GM21576 (cell line): ENCODE results near the gene SYNE1.
"Not testable (repeated sequence)": the region's sequence is repeated elsewhere in the genome, so short reads cannot be mapped to it uniquely, and the experiment has no call there.

Experiments
- ATAC-seq: cut with Tn5 transposase; IDR thresholded peaks from one replicate; pipeline ENCODE4 v1.9.1; 2021; ENCODE audit warnings: mild to moderate bottlenecking, moderate library complexity; ENCODE audit not compliant: unreplicated experiment

Gene SYNE1

GRCh38 chr6:152160346-152160745 lies 476.8 kb downstream of the SYNE1 start:
- ATAC-seq: peak; percentile 97

GRCh38 chr6:152155792-152156191 lies 481.4 kb downstream of the SYNE1 start:
- ATAC-seq: no peak

GRCh38 chr6:152154559-152155356 lies 482.4 kb downstream of the SYNE1 start:
- no peak for ATAC-seq

GRCh38 chr6:152151920-152152319 lies 485.2 kb downstream of the SYNE1 start:
- no peak for ATAC-seq

- no peak for ATAC-seq
Observed at GRCh38 chr6:152150196-152150595, 487.0 kb downstream of the SYNE1 start.

- ATAC-seq: no peak
Observed at GRCh38 chr6:152148412-152148811, 488.8 kb downstream of the SYNE1 start.

GRCh38 chr6:152147269-152147668 lies 489.9 kb downstream of the SYNE1 start:
- ATAC-seq: no peak

- ATAC-seq: no peak
Observed at GRCh38 chr6:152146385-152146784, 490.8 kb downstream of the SYNE1 start.

- ATAC-seq: no peak
Observed at GRCh38 chr6:152143359-152143758, 493.8 kb downstream of the SYNE1 start.

GRCh38 chr6:152142105-152142504 lies 495.1 kb downstream of the SYNE1 start:
- no peak for ATAC-seq

GRCh38 chr6:152138344-152138743 lies 498.8 kb downstream of the SYNE1 start:
- not testable (repeated sequence) for ATAC-seq

- no peak for ATAC-seq
Observed at GRCh38 chr6:152136449-152136825, 500.7 kb downstream of the SYNE1 start.

GRCh38 chr6:152135755-152136448 lies 501.3 kb downstream of the SYNE1 start:
- ATAC-seq: no peak

- ATAC-seq: no peak
Observed at GRCh38 chr6:152130441-152130840, 506.7 kb downstream of the SYNE1 start.

GRCh38 chr6:152129691-152130151 lies 507.4 kb downstream of the SYNE1 start:
- no peak for ATAC-seq

GRCh38 chr6:152127432-152128165 lies 509.6 kb downstream of the SYNE1 start:
- ATAC-seq: no peak

- ATAC-seq: no peak
Observed at GRCh38 chr6:152124429-152125074, 512.6 kb downstream of the SYNE1 start.

GRCh38 chr6:152123076-152123475 lies 514.1 kb downstream of the SYNE1 start:
- ATAC-seq: no peak

- no peak for ATAC-seq
Observed at GRCh38 chr6:152122434-152122833, 514.7 kb downstream of the SYNE1 start.

GRCh38 chr6:152121910-152122309 lies 515.3 kb downstream of the SYNE1 start:
- no peak for ATAC-seq

- ATAC-seq: no peak
Observed at GRCh38 chr6:152119831-152120230, 517.3 kb downstream of the SYNE1 start.
